Right ventricle myocardium inferior (tissue), 1 donor: ENCODE data around the gene C19orf25. TPM values are rescaled to one million over a fixed set of nuclear protein-coding genes. Genes with fewer than 3 reads are reported as not detected.

ENCODE experiments used
- ATAC-seq: fragments of 200-7000 bp; cut with Tn5 transposase; one replicate; pipeline ENCODE4 v1.9.1; 2020; ENCODE audit warnings: mild to moderate bottlenecking, moderate library complexity
- DNase-seq: peaks from one replicate; pipeline ENCODE4 v3.0.0; 2021; ENCODE audit errors: missing footprints
- intact Hi-C: fragments of 100-400 bp; cut with DNase I; formaldehyde crosslinking; loops from one replicate; pipeline ENCODE4 v1.11.0; 2022
- total RNA-seq: library from RNA; stranded (reverse); fragmentation: NEBNext Ultra II Directional; extraction: Animal tissue kit (Norgen Biotek cat#: 25700); gene quantifications from one replicate; pipeline ENCODE4 v1.2.1, GENCODE V29; 2021
- donor health status: DM: no; HTN: yes; CAD: no; lungs with severe emphysema.

C19orf25 gene
- total RNA-seq, 1 donor from 2014 or later: 21.5 TPM

- DNase-seq: no peak
- no peak for ATAC-seq
Observed at GRCh38 chr19:1514295-1514661, 35.3 kb upstream of the C19orf25 start.

GRCh38 chr19:1513499-1514294, 34.7 kb upstream of the C19orf25 start:
- intact Hi-C loops: loop anchor here (5.0 kb wide), 1 partner anchor 66 kb away; no protein-coding TSS in a partner anchor
- peak; percentile 49 for ATAC-seq
- no peak for DNase-seq

More at GRCh38 chr19:1514295-1514661, 35.3 kb upstream of the C19orf25 start:
- intact Hi-C loops: loop anchor here (5.0 kb wide), 1 partner anchor 67 kb away; no protein-coding TSS in a partner anchor

GRCh38 chr19:1512671-1513498, 33.9 kb upstream of the C19orf25 start, which contains the start of gene ADAMTSL5:
Gene ADAMTSL5 (minus strand): TSS chr19:1513019. CDS start chr19:1510943, 2,076 bp downstream.
- intact Hi-C loops: loop anchor here (5.0 kb wide), 1 partner anchor 66 kb away; no protein-coding TSS in a partner anchor
- DNase-seq (no peak), ATAC-seq (peak; percentile 69)

GRCh38 chr19:1511318-1512317, 32.6 kb upstream of the C19orf25 start:
- DNase-seq: no peak
- intact Hi-C loops: loop anchor here (5.0 kb wide), 1 partner anchor 64 kb away; no protein-coding TSS in a partner anchor
- ATAC-seq: no peak

DNA sequence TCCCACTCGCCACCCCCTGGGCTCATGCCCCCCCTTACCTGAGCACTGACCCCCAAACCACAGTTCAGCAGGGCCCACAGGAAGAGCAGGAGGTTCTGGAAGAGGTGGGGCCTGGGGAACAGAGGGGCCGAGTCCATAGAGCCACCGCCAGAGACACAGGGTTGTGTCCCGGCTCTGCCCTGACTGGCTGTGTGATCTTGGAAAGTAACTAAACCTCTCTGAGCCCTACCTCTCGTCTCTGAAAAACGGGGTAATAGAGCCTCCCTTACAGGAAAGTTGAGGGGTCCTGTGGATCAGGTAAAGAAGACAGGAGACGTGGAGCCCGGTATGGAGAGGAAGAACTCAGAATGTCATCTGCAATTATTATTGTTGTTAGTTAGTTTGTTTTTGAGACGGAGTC, 31.8 kb upstream of the C19orf25 start:
- ATAC-seq (no peak), DNase-seq (no peak)
- intact Hi-C loops: loop anchor here (5.0 kb wide), 1 partner anchor 64 kb away; no protein-coding TSS in a partner anchor

GRCh38 chr19:1510442-1510806, 31.4 kb upstream of the C19orf25 start:
- ATAC-seq (no peak), DNase-seq (no peak)
- intact Hi-C loops: loop anchor here (5.0 kb wide), 1 partner anchor 63 kb away; no protein-coding TSS in a partner anchor

GRCh38 chr19:1509602-1510441, 30.8 kb upstream of the C19orf25 start:
- intact Hi-C loops: loop anchor here (5.0 kb wide), 2 partner anchors 63 to 233 kb away; partner anchors contain the start of gene FAM174C
- no peak for DNase-seq
- ATAC-seq: no peak

DNA sequence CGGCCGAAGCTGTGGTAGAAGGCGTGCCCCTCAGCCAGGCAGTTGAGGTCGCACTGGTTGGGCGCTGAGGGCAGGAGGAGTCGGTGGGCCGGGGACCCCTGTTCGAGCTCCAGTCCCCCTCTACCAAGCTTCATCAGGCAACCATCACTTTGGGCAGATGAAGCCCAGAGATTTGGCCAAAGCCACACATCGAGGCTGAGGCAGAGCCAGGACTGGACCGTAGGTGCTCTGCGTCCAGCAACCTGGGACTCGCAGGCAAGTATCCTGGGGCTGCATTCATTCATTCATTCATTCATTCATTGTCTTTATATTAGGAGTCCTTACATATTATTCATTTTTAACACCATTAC, 29.5 kb upstream of the C19orf25 start:
- no peak for DNase-seq
- intact Hi-C loops: loop anchor here (5.0 kb wide), 1 partner anchor 231 kb away; the partner anchor contains the start of gene FAM174C
- no peak for ATAC-seq

DNA sequence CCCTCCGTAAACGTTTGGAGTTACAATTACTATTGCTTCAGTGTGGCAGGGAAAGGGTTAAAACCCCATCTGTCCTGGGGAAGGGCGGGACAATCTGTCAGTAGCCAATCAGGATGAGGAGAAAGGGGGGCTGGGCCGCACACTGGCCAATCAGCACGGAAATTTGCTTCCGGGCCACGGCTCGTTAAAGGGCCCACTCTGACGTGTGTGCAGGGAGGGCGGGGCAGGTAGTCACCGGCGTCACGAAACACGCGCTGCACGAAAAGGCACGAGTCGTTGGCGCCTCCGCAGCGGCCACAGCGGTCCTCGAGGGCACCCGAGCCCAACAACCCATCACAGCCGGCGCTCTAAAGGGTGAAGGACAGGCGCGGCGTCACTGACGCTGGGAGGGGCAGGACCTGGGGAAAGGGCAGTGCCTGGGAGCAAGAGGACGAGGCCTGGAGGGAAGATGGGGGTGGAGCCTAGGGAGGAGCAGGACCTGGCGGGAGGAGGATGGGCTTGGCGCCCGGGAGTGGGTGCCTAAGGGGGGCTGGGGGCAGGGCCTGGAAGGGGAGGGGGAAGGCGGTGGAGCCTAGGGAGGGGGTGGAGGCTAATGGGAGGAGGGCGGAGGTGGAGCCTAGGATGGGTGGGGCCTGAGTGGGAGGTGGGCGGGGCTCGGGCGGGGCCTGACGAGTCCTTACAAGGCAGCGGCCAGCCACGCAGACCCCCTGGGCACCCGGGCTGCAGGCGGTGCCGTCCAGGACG, 28.9 kb upstream of the C19orf25 start:
- ATAC-seq (peak; percentile 92), DNase-seq (peak; percentile 93)
- intact Hi-C loops: loop anchor here (5.0 kb wide), 1 partner anchor 231 kb away; the partner anchor contains the start of gene FAM174C

DNA sequence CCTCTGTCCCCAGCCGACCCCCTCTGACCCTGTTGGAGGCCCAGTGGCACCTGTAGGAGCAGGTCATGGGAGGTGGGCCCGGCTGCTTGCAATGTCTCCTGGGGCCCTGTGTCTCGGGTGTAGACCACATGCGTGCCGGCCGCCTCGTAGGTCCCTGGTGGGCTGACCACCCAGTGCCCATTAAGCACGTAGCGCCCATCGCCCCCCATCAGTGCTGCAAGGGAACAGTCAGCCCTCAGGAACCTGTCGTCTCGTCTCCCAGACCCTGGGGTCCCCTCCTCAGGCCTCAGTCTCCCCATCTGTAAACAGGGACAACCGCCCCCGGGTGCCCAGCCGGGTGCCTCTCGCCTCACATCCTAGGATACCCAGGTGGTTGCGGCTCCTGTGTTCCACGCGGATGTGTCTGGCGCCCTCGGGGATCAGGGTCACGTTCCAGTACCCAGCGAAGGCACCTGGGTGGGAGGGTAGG, 28.2 kb upstream of the C19orf25 start:
- DNase-seq: no peak
- ATAC-seq: no peak
- intact Hi-C loops: loop anchor here (5.0 kb wide), 1 partner anchor 230 kb away; the partner anchor contains the start of gene FAM174C

DNA sequence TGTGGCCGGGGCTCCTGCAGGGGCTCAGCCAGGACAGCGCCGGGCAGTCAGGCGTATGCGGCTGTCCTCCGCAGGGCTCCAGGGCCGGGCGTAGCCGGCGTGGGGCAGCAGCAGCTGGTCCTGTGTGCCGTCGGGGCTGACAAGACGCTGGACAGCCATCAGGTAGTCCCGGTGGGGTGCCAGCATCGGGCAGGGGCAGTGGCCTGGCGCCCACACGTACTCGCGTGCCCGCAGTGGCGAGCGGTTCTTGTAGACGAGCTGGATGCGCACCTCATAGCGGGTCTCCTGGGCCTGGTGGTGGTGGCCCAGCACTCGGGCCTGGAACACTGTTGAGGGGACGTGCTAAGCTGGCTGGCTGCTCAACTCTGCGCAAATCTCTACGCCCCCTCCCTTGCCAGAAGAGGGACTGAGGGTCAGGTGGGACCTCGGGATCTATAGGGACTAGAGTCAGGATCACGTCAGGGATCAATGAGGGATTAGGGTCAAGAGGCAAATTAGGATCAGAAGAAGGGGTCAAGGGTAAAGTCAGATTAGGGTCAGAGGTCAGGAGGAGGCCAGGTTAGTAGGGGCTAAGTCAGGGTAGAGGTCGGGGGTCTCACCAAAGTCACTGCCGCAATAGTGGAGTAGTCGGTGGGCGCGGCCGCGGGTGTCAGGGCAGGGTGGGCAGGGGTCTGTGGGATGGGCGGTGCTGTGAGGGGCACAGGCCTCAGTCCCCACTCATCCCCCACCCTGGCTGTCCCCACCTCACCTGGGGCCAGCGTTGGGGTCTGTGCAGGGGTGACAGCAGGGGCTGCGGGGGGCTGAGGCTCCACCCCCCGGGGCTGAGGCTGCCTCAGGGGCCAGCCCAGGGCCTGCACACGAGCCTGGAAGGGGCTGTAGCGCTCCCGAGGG, 27.2 kb upstream of the C19orf25 start:
- ATAC-seq (no peak), DNase-seq (no peak)
- intact Hi-C loops: loop anchor here (5.0 kb wide), 1 partner anchor 229 kb away; the partner anchor contains the start of gene FAM174C

GRCh38 chr19:1505012-1505411, 26.0 kb upstream of the C19orf25 start:
- no peak for DNase-seq
- no peak for ATAC-seq
- intact Hi-C loops: loop anchor here (5.0 kb wide), 1 partner anchor 228 kb away; the partner anchor contains the start of gene FAM174C

DNA sequence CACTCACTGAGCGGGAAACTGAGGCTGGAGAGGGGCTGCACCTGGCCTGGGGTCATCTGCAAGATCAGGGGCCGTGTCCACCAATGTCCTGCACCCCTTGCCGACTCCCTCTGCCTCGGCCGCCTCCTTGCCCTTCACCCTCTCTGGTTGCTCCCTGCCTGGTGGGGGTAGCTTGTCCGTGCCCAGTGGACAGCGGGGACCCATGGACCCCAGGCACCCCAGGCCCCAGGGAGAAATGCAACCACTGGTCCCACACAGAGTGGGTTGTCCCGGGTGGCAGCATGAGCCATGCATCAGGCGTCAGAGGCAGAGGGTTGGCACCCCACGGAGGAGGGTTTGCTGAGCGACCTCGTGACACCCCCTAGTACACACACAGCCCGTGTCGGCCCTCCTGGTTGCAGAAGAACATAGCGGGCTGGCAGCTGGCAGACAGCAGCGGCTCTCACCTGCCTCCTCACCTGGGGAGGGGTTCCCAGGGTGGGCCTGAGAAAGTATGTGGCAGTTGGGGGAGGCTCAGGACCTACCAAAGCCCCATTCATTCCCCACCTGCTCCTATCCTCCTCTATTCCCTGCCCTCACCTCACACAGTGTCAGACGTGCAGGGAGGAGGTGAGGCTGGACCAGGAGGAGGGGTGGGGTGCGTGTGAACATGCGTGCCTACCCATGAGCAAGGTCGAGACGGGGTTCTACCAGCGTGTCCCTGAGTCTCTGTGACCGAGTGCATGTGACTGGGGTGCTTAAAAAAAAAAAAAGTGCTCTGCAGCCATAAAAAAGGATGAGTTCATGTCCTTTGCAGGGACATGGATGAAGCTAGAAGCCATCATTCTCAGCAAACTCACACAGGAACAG, 25.1 kb upstream of the C19orf25 start:
- no peak for ATAC-seq
- DNase-seq: peak; percentile 32
- intact Hi-C loops: no loop called here

- DNase-seq: peak; percentile 71
Observed at GRCh38 chr19:1503089-1503924, 24.3 kb upstream of the C19orf25 start.

More at GRCh38 chr19:1503089-1503924, 24.3 kb upstream of the C19orf25 start:
- intact Hi-C loops: no loop called here
- ATAC-seq: no peak
